HG03571 (cell line): Measurements from ENCODE around the gene CPSF7.
"Not testable (repeated sequence)": the region's sequence is repeated elsewhere in the genome, so short reads cannot be mapped to it uniquely, and the experiment has no call there.

ENCODE experiments used
- ATAC-seq: cut with Tn5 transposase; IDR thresholded peaks from one replicate; pipeline ENCODE4 v1.9.1; 2021; ENCODE audit not compliant: unreplicated experiment

Gene CPSF7

GRCh38 chr11:61429691-61430582 lies at the start of gene CPSF7, which contains the start of gene SDHAF2:
CPSF7 (minus strand) TSS chr11:61429975; CDS start chr11:61429235, 740 bp downstream.
SDHAF2 (plus strand) TSS chr11:61430124; CDS start chr11:61430147, 23 bp downstream.
- ATAC-seq, result peak; percentile 82

DNA sequence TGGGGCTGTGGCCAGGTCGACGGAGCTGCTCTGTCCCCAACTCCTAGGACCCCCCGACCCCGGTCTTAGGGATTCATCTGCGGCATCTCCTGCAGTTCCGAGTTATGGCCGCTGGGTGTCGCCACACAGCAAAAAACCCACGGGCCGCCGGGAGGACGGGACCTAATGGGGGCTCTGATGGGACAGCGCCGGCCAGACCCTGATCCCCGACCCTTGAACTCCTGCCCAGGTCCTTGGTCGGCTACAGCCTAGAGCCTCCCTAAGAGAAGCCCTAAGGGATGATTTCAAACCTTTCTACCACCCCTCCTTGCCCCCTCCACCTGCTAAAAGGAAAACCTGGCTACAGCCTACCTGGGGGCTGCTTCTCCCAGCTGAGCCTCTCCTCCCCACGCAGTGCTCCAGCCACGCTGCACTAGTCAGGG lies 48.0 kb upstream of the CPSF7 start:
- no peak for ATAC-seq

DNA sequence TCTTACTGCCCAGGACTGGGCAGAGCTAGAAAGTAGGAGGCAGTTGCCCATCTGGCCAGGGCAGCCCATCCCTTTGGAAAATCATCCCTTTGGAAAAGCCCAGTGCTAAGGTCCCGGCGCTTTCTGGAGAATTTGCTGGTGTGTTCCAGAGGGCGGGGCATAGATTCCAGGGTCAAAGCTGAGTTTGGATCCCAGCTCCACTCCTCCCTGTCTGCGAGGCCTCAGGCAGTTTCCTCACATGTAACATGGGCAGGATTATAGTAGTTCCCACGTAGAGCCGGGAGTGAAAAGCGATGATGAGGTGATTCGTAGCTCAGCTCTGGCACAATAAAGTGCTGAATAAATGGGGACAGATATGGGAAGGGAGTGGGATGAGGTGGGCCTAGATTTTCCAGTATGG lies 47.4 kb upstream of the CPSF7 start:
- no peak for ATAC-seq

DNA sequence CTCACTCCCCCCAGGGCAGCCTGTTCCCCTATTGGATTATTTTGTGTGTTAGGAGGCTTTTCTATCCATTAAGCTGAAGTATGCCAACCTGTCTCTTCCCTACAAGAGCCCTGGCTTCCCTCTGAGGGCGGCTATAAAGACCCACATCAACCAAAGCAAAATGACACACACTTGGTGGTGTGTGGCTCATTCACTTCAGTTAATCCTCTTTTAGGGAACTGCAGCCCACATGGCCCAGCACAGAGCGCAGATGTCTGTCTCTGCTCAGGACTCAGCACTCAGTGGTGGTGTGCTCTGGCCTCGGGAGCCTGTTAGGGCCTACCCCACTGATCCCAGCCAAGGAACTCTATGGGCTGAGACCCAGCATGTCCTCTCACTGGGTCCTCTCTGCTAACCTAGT lies 46.6 kb upstream of the CPSF7 start:
- ATAC-seq, result no peak

GRCh38 chr11:61475433-61475832 lies 45.7 kb upstream of the CPSF7 start:
- no peak for ATAC-seq

DNA sequence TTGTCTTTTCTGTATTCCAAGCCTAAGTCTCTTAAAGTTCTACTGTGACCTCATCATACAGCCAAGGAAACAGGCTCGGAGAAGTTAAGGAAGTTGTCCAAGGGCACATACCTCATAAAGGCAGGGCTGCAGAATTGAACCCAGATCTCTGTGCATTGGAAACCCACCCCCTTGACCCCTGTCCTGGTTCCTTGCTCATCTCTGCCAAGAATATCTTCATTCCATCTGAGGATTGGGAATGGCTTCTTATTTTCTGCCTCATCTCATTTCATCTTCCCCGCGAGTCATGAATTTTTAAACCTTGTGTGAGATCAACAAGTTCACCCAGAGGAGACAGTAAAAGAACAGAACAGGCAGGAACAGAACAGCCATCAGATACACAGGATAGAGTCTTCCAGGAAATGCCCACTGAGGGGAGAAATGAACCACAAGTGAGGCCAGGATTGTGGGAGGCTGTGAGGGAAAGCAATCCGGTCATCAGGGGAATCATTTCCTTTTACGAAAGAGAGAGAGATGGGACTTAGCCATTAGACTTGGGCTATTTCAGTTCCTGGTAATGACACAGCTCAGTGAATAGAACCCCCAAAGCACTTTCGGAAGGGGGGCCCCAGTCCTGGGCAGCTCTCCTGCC lies 44.4 kb upstream of the CPSF7 start:
- no peak for ATAC-seq

GRCh38 chr11:61473370-61474012 lies 43.7 kb upstream of the CPSF7 start:
- no peak for ATAC-seq

GRCh38 chr11:61472868-61473267 lies 43.1 kb upstream of the CPSF7 start:
- no peak for ATAC-seq

- no peak for ATAC-seq
These were observed 42.5 kb upstream of the CPSF7 start for GRCh38 chr11:61472282-61472681.

DNA sequence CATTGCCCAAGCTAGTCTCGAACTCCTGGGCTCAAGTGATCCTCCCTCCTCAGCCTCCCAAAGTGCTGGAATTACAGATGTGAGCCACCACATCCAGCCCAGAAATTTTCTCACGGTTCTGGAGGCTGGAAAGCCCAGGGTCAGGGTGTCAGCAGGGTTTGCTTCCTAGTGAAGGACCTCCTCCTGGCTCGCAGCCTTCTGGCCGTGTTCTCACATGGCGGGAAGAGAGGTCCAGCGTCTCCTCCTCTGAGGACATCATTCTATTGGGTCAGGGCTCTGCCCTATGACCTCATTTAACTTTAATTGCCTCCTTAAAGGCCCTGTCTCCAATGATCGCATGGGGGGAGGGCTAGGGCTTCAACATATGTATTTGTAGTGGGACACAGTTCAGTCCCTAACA lies 38.2 kb upstream of the CPSF7 start:
- ATAC-seq, result no peak

DNA sequence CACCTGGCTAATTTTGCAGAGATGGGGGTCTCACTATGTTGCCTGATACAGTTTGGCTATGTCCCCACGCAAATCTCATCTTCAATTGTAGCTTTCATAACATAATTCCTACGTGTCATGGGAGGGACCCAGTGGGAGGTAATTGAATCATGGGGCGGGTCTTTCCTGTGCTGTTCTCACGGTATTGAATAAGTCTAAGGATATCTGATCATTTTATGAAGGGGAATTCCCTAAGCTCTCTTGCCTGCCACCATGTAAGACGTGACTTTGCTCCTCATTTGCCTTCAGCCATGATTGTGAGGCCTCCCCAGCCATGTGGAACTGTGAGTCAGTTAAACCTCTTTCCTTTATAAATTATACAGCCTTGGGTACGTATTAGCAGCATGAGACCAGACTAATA lies 37.8 kb upstream of the CPSF7 start:
- ATAC-seq, result not testable (repeated sequence)

DNA sequence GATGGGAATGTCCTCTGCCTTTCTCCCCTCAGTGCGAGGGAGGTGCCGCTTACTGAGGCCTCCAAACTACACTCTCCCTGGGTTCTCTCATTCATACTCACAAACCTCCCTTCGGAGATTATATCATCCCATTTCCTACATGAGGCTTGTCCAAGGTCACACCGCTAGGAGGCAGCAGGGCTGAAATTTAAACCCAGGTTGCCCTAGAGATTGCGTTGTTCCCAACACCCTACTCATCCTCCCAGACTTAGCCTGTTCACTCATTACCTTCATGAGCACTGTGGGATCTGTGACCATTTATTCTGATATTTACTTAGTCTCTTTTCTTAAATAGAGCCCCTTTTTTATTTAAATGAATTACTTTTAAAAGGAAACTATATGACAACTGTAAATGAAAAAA lies 31.2 kb upstream of the CPSF7 start:
- no peak for ATAC-seq

- no peak for ATAC-seq
These were observed 30.7 kb upstream of the CPSF7 start for GRCh38 chr11:61460474-61460881.

GRCh38 chr11:61454520-61454919 lies 24.7 kb upstream of the CPSF7 start:
- ATAC-seq, result no peak

GRCh38 chr11:61453695-61454094 lies 23.9 kb upstream of the CPSF7 start:
- ATAC-seq, result no peak

GRCh38 chr11:61452825-61453224 lies 23.1 kb upstream of the CPSF7 start:
- no peak for ATAC-seq

- no peak for ATAC-seq
These were observed 18.8 kb upstream of the CPSF7 start for GRCh38 chr11:61448552-61448927.

DNA sequence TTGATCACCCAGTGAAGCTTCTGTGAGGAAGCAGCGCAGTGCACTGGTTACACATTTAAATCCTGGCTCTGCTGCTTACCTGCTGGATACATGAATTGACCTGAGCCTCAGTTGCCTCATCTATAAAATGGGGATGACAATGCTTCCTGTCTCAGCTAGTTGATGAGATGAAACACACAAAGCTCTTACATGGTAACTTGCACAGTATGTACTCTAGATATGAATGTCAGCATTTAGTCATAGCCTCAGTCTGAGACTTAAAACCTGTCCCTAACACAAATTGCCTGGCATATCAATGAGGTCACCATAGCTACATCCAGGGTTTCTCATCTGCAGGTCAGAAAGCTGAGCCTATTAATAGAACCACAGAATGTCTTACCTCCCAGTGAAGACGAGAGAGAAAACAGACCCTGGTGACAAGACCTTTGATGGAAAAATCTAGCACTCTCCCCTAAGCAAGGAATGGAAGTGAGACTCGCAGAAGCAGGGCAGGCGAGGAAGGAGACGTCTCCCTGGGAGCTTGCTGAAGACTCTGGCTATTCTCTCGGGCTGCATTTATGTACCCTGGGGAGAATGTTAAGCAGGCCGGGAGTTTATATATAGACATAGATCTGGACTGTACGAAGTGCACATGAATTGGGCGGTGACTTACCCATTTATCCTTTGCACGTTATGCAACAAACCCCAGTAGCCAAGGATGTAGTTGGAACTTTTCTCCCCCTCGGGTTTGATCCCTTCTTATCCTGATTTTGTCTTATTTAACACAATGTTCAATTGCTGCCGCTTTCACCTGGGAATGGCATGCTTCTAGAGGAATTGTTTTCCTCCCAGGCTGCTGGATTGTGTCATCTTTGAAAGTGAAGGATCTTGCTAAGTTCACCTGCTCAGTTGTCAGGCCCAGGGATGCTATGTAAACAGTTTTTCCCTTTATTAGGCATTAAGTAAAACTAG lies 18.1 kb upstream of the CPSF7 start:
- ATAC-seq, result no peak

DNA sequence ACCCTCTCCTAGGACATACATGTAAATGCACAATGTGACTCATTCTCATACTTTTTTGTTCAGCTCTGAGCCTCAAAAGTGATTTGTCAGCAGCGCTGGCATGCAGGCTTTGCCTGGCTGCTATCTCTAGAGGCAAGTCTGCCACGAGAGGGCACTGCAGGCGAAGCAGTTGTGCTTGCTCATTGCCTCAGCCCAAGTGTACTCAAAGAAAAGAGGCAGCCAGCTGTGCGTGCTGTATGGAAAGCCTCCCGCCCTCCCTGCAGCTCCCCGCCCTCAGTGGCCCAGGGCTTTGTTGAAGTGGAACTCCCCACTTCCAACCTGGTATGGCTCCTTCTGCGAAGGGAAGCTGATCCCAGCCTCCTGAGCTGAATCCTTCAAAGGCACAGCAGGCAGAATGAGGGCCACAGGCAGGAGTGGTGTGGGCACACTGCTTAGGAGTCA lies 16.5 kb upstream of the CPSF7 start:
- no peak for ATAC-seq

GRCh38 chr11:61445516-61445915 lies 15.7 kb upstream of the CPSF7 start:
- ATAC-seq, result no peak

DNA sequence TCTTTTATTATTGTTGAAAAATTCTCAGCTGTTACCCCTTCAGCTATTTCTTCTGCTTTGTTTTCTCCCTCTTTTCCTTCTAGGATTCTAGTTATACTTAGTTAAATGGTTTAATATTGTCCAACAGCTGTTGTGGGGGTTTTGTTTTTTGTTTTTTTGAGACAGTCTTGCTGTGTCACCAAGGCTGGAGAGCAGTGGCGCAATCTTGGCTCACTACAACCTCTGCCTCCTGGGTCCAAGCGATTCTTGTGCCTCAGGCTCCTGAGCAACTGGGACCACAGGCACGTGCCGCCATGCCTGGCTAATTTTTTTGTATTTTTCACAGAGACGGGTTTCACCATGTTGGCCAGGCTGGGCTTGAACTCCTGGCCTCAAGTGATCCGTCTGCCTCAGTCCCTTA lies 12.8 kb upstream of the CPSF7 start:
- no peak for ATAC-seq
